HUES64 (cell line): Measurements from ENCODE around the gene CD52.

Experiments used
- H3K27ac ChIP-seq: 2 replicates; pipeline ENCODE4 v1.7.0; 2013; ENCODE audit warnings: low read depth, low read length, inconsistent platforms
- H3K27me3 ChIP-seq: 2 replicates; pipeline ENCODE4 v1.6.1; 2013; ENCODE audit warnings: mild to moderate bottlenecking, low read length; ENCODE audit not compliant: insufficient read depth
- H3K36me3 ChIP-seq: 2 replicates; pipeline ENCODE4 v1.6.1; 2013; ENCODE audit warnings: mild to moderate bottlenecking, low read length; ENCODE audit not compliant: insufficient read depth
- H3K4me1 ChIP-seq: 2 replicates; pipeline ENCODE4 v1.6.1; 2013; ENCODE audit warnings: mild to moderate bottlenecking, low read length, moderate library complexity; ENCODE audit not compliant: insufficient read depth
- H3K4me3 ChIP-seq: 2 replicates; pipeline ENCODE4 v1.5.1; 2013; ENCODE audit warnings: mild to moderate bottlenecking, low read length, moderate library complexity
- H3K9ac ChIP-seq: 2 replicates; pipeline ENCODE4 v1.6.1; 2013; ENCODE audit warnings: mild to moderate bottlenecking, low read depth, low read length
- H3K9me3 ChIP-seq: 2 replicates; pipeline ENCODE4 v1.6.1; 2013; ENCODE audit warnings: low read depth, low read length; ENCODE audit not compliant: insufficient read depth
- WGBS: fragments of 150-250, 120-280 bp; methylation state at CpG from one replicate; pipeline ENCODE4 v1.1.7; 2013; ENCODE audit warnings: missing lambda C conversion rate; 5-methylcytosine and 5-hydroxymethylcytosine counted together

CD52 gene

DNA sequence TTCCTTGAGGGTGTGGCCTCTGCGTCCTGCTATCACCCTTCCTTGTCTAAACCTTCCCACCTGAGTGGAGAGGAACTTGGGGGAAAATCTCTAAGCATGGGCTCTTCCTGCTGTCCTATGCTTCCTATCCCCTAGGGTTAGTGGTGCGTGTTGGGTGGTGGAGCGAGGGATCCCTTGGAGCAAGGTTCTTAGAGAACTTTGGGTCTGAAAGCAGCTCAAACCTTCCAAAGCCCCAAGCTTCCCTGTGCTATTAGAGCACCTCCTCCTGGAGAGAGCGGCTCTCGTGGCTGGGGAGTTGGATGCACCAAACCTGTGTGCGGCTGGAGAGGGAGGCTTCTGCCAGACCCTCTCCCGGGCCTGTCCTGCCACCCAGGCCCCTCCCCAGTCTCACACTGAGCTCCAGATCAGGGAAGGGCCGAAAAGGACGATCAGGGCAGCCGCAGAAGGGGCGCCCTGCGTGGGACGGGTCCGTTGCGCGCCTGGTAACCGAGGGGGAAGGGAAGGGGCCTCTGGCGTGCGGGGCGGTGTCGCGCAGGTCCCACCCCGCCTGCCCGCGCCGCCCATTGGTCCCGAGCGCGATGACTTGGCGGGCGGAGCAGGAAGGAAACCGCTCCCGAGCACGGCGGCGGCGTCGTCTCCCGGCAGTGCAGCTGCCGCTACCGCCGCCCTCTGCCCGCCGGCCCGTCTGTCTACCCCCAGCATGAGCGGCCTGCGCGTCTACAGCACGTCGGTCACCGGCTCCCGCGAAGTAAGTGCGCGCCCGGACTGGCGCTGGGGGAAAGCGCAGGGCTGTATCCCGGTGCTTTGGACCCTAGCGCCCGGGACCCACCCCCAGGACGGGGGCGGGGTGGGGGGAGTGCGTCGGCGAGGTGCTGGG, 38.1 kb upstream of the CD52 start, which contains the start of gene SH3BGRL3:
TSS of gene SH3BGRL3 (plus strand) at position 631 of the 877 bp plus-strand sequence. CDS start at position 701, 70 bp downstream.
- H3K4me1 ChIP-seq: peaks cover 24% of the 10 kb centered on the region
- H3K27ac ChIP-seq: peak within 1 kb of the TSS; percentile 86
- peaks cover 34% of the 10 kb centered on the region for H3K36me3 ChIP-seq
- H3K4me3 ChIP-seq: peak within 1 kb of the TSS; percentile 83
- no peaks in the 10 kb centered on the region for H3K27me3 ChIP-seq
- no peaks in the 10 kb centered on the region for H3K9me3 ChIP-seq
- 1% methylated on average over 64 of the region's 66 CpGs for WGBS
- H3K9ac ChIP-seq: peak within 1 kb of the TSS; percentile 84

DNA sequence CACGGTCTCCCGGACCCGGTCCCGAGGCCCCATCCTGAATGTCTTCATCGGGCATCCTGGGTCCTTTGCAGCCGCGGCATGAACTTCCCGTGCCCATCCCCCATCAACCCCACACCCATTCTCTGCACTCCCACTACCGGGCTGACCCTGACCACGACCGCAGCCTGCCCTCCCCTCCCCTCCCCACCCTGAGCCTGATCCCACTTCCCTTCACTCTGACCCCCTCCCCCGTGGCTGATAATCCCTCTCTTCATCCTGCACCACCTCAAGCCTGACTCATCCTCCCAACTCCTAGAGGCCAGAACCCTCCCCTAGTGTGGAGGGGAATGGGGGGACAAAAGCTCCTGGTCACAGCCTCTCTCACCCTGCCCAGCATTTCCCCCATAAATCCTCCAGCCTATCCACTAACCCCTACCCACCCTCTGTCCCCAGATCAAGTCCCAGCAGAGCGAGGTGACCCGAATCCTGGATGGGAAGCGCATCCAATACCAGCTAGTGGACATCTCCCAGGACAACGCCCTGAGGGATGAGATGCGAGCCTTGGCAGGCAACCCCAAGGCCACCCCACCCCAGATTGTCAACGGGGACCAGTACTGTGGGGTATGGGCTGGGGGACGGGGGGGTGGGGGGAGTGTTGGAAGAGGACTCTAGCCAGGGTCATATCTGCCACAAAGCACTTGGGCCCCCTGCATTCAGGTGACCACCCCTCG, 37.3 kb upstream of the CD52 start:
- H3K9ac ChIP-seq: peak overlapping the region; percentile 84
- H3K27me3 ChIP-seq: no peaks in the 10 kb centered on the region
- peak overlapping the region; percentile 83 for H3K4me3 ChIP-seq
- H3K9me3 ChIP-seq: no peaks in the 10 kb centered on the region
- H3K36me3 ChIP-seq: peaks cover 30% of the 10 kb centered on the region
- H3K4me1 ChIP-seq: peaks cover 24% of the 10 kb centered on the region
- peak overlapping the region; percentile 86 for H3K27ac ChIP-seq
- 28% methylated on average over 20 of the region's 20 CpGs for WGBS

DNA sequence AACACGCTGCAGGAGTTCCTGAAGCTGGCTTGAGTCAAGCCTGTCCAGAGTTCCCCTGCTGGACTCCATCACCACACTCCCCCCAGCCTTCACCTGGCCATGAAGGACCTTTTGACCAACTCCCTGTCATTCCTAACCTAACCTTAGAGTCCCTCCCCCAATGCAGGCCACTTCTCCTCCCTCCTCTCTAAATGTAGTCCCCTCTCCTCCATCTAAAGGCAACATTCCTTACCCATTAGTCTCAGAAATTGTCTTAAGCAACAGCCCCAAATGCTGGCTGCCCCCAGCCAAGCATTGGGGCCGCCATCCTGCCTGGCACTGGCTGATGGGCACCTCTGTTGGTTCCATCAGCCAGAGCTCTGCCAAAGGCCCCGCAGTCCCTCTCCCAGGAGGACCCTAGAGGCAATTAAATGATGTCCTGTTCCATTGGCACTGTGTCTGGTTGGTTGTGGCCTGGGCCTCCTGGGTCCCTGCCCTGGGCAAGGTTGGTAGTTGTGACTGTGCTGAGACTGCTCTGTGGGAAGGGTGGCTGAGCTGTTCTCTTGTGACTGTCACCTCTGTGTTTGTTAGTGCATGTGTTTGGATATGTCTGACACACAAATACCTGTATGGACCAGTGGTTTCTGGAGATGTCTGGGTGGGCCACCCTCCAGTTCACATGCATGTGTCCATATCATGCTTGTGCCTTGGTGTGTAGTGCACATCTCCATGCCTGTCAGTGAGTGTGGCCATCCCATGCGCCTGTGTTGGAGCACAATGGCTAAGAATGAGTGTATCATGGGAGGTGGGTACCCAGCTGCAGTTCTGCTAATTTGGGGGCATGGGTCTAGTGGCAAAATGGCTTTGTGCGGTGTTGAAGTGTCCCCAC, 36.4 kb upstream of the CD52 start:
- Histone ChIP-seq H3K27me3 (no peaks in the 10 kb centered on the region), H3K4me3 (peak overlapping the region; percentile 83), H3K9me3 (no peaks in the 10 kb centered on the region), H3K27ac (peak overlapping the region; percentile 34; the same call in 1 of the 2 replicates), H3K36me3 (peaks cover 23% of the 10 kb centered on the region), H3K4me1 (peaks cover 20% of the 10 kb centered on the region), H3K9ac (no peak overlapping the region)
- WGBS: 92% methylated on average over 5 of the region's 5 CpGs

DNA sequence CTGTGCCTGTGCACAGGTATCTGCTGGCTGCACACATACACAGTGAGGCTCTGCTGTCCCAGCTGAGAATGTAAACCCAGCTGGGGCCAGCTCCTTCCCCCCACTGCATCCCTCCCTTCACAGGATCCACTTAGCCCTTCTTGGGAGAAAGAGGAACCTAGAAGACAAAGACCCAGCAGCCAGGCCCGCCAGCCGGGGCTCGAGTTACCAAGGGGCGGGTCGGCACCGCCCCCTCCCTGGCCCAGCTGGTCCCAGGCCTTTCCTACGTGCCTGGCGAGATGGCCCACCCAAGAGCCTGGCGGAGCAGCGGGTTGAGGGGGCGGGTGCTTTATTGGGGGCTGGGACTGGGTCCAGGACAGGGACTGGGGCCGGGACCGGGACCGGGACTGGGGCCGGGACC, 35.8 kb upstream of the CD52 start:
- Histone ChIP-seq H3K27ac (peak overlapping the region; percentile 34; the same call in 1 of the 2 replicates), H3K4me3 (peak overlapping the region; percentile 8), H3K36me3 (peaks cover 16% of the 10 kb centered on the region), H3K9me3 (no peaks in the 10 kb centered on the region), H3K27me3 (no peaks in the 10 kb centered on the region), H3K4me1 (peaks cover 20% of the 10 kb centered on the region), H3K9ac (no peak overlapping the region)
- WGBS: 8% methylated on average over 15 of the region's 15 CpGs

DNA sequence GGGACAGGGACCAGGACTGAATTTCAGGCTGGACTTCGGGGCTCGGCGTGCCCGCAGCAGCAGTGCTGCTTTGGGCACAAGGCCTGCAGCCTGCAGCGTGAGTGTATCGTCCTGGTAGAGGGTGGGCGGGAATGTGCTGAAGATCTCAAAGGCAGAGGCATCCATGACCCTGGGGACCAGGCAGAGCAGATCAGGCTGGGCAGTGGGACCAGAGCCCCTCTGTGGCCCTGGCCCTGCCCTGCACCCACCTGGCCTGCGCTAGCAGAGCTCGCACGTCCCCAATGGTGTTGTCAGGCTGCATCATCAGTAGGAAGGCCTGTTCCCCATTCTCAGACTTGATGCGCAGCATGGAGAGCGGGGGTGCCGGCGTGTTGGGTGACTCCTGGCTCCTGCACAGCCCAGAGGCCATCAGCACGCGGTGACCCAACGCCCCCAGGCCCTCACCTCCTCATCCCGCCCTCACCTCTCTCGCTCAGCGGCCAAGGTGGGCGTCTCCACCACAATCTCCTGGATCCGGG, 35.3 kb upstream of the CD52 start:
- Histone ChIP-seq H3K27me3 (no peaks in the 10 kb centered on the region), H3K27ac (peak overlapping the region; percentile 23; the same call in 1 of the 2 replicates), H3K36me3 (peaks cover 11% of the 10 kb centered on the region), H3K4me1 (peaks cover 20% of the 10 kb centered on the region), H3K9ac (no peak overlapping the region), H3K4me3 (no peak overlapping the region), H3K9me3 (no peaks in the 10 kb centered on the region)
- WGBS: 82% methylated on average over 21 of the region's 22 CpGs

DNA sequence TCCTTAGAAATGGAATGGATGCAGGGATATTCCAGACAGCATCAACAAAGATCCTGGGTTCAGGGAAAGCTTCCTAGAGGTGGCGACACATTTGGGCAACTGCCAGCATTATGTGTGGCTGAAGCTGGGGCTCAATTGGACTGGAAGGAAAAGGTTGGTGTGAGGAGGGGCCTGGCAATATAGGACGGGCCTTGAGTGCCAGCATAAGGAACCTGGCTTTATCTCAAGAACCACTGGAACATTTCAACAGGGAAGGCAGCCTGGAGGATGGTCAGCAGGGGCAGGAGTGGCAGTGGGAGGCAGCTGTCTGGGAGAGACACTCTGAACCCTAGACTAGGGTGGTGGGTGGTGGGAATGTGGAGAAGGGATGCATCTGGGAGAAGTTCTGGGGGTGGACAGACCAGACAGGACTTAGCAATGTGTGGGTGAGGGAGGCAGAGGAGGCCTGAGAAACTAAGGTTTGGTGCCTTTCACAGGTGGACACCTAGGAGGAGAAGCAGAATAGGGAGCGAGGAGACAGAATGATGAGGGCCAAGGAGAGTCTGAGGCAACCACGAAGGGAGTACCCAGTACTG, 34.4 kb upstream of the CD52 start:
- Histone ChIP-seq H3K36me3 (peaks cover 2% of the 10 kb centered on the region; the same call in 1 of the 2 replicates), H3K27me3 (no peaks in the 10 kb centered on the region), H3K9me3 (no peaks in the 10 kb centered on the region), H3K4me1 (peaks cover 20% of the 10 kb centered on the region), H3K9ac (no peak overlapping the region), H3K4me3 (no peak overlapping the region), H3K27ac (no peak overlapping the region)
- WGBS: 95% methylated on average over 4 of the region's 4 CpGs

DNA sequence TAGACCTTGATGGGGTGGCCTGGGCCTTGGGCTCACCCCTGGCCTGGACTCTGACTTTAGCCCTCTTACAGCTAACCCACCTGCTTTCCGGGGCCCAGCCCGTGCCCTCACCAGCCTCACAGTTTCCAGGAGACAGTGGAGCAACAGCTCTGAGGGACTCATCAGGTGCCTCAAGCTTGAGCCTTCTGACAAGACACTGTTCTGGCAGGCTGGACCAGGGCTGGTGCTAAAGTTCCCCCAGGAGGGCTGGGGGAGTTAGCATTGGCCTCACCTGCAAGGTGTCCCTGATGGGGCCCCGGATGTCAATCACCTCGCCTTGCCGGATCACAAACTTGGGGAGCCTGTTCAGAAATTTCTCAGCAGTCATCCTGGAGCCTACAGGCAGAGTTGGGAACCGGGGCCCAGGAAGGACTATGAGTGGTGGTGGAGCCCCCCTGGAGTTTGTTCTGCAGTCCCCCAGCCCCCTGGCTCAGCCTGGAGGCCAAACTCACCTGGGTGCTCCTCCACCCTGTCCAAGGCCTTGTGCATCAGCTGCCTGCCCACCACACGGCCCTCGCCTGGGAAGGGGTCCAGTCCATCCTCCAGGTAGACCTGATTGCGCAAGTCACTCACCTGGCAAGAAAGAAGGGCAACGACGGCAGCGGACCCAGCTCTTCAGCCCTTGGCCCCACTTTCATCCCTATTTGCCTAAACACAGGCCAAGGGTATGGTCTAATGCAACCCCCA, 33.7 kb upstream of the CD52 start:
- H3K9ac ChIP-seq: no peak overlapping the region

DNA sequence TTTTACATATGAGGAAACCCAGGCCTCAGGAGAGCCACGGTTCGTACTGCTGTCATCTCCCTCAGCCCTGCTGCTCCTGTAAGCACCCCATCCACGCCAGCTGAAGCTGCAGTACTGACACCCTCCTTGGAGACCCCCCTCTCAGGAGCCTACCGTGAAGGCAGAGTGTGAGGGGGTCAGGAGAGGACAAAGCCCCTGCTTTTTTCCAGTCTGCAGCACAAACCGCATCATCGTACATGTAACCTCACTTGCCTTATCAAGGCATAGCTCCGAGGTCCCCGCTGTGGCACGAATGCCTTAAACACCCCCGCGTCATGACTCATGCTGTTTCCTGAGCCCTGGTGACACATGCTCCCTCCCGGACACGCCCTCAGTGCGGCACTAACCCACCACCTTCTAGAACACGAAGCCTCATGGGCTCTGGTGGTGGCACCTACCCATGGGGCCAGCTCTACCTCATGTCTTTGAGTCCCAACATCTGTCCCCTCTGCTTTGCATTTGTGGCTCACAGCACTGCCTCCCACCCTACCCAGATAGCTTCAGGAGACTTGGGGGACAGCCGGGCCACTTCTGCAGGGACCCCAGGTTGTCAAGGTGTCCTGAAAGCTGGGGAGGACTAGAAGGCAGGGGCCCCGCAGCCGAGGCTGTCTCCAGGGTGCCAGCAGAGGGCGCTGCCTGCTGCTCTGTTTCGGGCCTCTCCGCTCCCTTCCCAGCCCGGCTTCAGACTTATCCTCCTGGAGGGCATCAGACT, 33.0 kb upstream of the CD52 start:
- Histone ChIP-seq H3K27ac (no peak overlapping the region; the same call in 1 of the 2 replicates), H3K4me3 (no peak overlapping the region), H3K27me3 (no peaks in the 10 kb centered on the region), H3K9ac (no peak overlapping the region), H3K4me1 (peaks cover 20% of the 10 kb centered on the region), H3K9me3 (no peaks in the 10 kb centered on the region), H3K36me3 (no peaks in the 10 kb centered on the region)
- WGBS: 35% methylated on average over 22 of the region's 22 CpGs

More for the DNA sequence above, 33.7 kb upstream of the CD52 start:
- Histone ChIP-seq H3K36me3 (no peaks in the 10 kb centered on the region), H3K9me3 (no peaks in the 10 kb centered on the region), H3K4me1 (peaks cover 20% of the 10 kb centered on the region), H3K4me3 (no peak overlapping the region), H3K27me3 (no peaks in the 10 kb centered on the region), H3K27ac (no peak overlapping the region; the same call in 1 of the 2 replicates)
- WGBS: 92% methylated on average over 12 of the region's 12 CpGs

DNA sequence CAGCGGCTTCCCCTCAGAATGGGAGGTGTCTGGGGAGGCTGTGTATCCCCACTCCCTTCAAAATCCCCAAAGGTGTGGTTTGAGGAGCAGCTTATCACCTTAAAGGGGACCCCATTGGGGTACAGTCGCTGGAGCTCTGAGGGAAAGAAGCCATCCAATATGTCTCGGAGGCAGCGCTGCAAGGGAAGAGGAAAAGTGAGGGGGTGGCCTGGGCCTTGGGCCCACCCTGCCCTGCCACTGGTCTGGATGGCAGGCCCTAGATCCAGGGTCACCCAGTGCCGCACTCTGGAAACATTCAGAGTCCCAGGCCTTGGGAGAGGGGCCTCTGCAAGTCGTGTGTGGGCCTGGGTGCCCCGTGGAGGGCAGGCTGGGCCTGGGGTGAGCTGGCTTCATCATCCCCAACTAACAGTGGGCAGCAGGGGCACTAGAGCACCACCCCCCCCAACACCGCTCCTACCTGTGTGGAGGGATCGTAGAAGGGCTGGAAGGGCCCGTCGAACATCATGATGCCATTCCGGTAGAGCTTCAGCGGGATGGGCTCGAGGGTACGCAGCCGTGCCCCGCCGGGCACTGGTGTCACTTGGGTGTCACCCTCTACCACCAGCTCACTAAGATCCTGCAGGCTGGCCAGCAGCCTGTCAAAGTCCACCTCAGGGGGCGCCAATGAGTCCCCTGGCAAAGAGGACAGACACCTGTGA, 32.2 kb upstream of the CD52 start:
- WGBS: 75% methylated on average over 19 of the region's 19 CpGs
- Histone ChIP-seq H3K9ac (no peak overlapping the region), H3K27ac (no peak overlapping the region), H3K4me1 (peaks cover 24% of the 10 kb centered on the region), H3K27me3 (no peaks in the 10 kb centered on the region), H3K4me3 (no peak overlapping the region), H3K36me3 (no peaks in the 10 kb centered on the region), H3K9me3 (no peaks in the 10 kb centered on the region)
